ENCODE results near the gene UTP11.
"Not testable (repeated sequence)": the region's sequence is repeated elsewhere in the genome, so short reads cannot be mapped to it uniquely, and the experiment has no call there.

Gene UTP11, protein sequence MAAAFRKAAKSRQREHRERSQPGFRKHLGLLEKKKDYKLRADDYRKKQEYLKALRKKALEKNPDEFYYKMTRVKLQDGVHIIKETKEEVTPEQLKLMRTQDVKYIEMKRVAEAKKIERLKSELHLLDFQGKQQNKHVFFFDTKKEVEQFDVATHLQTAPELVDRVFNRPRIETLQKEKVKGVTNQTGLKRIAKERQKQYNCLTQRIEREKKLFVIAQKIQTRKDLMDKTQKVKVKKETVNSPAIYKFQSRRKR

DNA sequence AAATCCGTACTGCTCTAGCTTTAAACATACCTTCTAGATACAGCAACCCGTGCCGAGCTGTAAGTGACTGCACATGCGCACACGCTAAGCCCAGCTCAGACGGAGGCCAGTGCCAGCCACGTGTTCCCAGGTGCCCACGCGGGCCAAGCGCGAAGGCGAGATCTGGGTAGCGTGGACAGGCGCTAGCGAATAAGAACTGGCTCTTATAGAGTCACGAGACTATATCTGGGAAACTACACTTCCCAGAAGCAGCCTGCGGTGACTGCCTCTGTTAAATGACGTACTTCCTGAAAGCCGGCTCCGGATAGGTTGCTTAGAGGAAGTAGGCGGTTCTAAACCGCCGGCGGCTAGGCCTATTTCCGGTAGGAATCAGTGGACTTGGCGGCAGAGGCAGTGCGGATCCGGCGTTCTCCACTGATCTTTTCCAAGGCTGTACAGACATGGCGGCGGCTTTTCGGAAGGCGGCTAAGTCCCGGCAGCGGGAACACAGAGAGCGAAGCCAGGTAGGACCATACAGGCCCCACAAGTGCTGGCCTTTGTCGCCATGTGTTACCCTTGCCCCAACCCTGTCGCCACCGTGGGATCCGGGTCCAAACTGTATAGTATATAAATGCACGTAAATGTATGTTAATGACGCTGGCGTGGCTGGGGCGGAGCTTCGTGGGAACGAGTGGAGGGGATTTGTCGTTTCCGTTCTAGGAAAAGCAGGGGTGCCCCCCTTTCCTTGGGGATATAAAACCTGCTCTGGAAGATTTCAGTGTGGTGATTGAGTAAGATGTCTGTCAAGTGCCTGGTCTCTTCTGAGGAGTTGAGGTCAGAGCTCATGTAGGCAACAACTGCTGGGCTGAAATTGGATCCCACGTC lies at the start of gene UTP11:
Gene UTP11, plus strand, starts transcription at position 372 of the 864 bp plus-strand sequence. Its CDS starts 69 bp downstream, at position 441.
- in situ Hi-C loops (cut with MboI; ENCODE audit: low sequenced_read_pairs), result no loop called here

DNA sequence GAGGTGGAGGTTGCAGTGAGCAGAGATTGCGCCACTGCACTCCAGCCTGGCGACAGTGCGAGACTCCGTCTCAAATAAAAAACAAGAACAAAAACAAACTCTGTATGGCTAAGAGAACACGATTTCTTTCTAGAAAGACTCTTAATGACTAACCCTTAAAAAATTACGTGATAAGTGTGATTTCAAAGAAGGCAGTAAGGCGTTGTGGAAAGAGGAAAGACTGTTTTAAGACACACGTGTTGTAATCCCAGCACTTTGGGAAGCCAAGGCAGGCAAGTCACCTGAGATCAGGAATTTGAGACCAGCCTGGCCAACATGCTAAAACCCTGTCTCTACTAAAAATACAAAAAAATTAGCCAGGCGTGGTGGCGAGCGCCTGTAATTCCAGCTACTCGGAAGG lies 48.4 kb upstream of the UTP11 start:
- in situ Hi-C loops (cut with MboI; ENCODE audit: low sequenced_read_pairs), result not testable (repeated sequence)

DNA sequence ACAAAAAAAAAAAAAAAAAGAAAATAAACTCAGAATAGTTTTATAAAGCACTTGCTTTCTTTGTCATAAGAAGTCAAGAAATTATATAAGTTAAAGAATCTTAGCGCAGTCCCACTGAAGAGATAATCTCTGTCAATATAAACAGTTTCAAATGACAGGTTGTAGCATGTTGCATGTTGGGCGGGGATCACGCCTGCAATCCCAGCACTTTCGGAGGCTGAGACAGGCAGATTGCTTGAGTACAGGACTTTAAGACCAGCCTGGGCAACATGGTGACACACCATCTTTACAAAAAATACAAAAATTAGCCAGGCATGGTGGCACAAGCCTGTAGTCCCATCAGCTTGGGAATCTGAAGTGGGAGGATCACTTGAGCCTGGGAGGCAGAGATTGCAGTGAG lies 47.2 kb upstream of the UTP11 start:
- in situ Hi-C loops (cut with MboI; ENCODE audit: low sequenced_read_pairs), result no loop called here

DNA sequence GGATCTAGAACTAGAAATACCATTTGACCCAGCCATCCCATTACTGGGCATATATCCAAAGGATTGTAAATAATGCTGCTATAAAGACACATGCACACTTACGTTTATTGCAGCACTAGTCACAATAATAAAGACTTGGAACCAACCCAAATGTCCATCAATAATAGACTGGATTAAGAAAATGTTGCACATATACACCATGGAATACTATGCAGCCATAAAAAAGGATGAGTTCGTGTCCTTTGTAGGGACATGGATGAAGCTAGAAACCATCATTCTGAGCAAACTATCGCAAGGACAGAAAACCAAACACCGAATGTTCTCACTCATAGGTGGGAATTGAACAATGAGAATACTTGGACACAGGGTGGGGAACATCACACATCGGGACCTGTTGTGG lies 38.9 kb upstream of the UTP11 start:
- in situ Hi-C loops (cut with MboI; ENCODE audit: low sequenced_read_pairs), result not testable (repeated sequence)

DNA sequence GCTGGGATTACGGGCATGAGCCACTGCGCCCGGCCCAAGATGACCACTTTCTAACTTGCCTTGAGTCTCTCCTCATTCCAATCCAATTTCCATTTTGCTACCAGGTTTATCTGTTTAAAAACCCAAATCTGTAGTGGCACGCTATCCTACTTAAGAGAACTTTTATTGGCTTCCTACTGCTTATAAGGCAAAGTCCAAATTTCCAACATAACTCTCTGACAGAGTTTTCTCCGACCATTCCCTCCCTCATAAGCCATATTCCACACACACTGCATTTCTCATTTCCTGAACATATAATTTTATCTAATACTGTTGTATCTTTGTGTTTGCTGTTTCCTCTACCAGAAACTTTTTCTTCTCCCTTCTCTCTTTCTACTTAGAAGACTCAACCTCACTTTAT lies 38.0 kb upstream of the UTP11 start:
- in situ Hi-C loops (cut with MboI; ENCODE audit: low sequenced_read_pairs), result no loop called here

DNA sequence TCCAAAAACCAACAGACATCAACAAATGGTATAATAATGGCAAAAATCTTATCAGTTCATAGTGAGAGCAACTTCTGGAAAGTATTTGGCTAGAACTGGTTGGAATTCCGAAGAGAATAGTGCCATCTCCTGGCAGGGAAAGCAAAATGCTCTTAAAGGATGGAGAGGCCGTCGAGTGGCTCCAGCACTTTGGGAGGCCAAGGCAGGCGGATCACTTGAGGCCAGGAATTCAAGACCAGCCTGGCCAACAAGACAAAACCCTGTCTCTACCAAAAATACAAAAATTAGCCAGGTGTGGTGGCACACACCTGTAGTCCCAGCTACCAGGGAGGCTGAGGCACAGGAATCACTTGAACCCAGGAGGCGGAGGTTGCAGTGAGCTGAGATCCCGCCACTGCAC lies 37.5 kb upstream of the UTP11 start:
- in situ Hi-C loops (cut with MboI; ENCODE audit: low sequenced_read_pairs), result not testable (repeated sequence)

DNA sequence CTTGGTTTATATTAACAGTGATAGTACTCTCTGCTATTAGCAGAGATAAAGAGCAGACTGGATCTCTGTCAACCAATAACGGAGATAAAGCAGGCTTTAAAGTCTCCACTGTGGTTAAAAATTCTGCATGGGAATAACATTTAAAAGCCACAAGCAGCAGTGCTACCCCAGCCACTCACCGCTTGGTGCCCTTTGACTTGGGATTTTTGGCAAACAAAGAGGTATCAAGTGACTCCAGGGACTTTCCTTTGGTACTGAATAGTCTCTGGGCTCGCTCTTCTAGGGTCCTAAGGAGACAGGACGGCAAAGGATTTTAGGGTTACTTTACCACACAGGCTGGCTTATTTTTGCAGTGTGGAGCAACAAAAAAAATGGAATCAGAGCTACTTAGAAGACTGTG lies 34.0 kb upstream of the UTP11 start:
- in situ Hi-C loops (cut with MboI; ENCODE audit: low sequenced_read_pairs), result no loop called here

DNA sequence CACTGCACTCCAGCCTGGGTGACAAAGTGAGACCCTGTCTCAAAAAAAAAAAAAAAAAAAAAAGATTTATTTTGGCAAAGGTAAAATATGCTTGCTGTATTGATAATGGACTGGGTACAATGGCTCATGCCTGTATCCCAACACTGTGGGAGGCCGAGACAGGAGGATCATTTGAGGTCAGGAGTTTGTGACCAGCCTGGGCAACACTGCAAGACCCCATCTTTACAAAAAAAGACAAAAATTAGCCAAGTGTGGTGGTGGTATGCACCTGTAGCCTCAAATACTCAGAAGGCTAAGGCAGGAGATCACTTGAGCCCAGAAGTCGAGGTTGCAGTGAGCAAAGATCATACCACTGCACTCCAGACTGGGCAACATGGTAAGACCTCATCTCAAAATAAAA lies 29.0 kb upstream of the UTP11 start:
- in situ Hi-C loops (cut with MboI; ENCODE audit: low sequenced_read_pairs), result loop anchor here (10.0 kb wide), 1 partner anchor 109 kb away; no protein-coding TSS in a partner anchor

DNA sequence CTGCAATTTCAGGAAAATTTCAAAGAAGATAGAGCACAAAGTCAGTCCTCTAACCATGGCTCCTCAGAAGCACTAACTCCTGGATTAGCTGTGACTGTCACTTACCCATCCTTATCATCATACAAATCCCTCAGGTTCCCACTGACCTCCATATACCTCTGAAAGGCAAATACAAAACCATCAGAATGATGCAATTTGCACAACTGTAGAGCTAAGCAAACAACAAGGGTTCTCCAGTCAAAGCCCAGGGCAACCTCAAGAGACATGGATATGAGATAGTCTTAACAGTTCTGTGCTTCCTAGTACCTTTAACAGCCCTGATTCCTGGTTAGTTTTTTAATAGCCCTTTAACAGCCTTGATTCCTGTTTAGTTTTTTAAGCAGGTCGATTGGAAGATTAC lies 24.9 kb upstream of the UTP11 start:
- in situ Hi-C loops (cut with MboI; ENCODE audit: low sequenced_read_pairs), result loop anchor here (10.0 kb wide), 1 partner anchor 113 kb away; no protein-coding TSS in a partner anchor

DNA sequence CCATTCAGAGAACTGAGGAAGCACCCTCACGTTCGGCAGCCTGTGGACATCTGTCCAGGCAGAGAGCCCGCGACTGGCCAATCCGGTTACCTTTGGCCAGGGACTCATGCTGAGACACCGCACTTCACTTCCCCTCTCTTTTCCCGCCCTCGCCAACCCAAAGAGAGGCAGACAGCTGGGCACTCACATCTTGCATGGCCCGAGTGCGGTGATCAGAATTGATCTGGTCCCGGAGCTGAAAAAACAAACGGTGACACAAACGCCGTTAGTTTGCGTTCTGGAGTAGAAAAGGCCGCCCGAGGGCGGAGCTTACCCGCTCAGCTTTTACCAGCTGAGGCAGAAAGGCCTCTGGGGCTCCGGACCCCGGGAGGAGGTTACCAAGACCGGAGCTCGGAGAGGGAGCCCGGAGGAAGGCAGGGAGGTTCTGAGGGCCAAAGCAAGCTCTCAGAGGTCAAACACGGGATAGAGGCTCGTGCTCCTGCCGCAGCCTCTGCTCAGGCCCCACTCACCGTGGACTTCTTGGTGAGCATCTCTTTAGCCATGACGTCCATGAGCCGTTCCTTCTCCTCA lies 23.1 kb upstream of the UTP11 start:
- in situ Hi-C loops (cut with MboI; ENCODE audit: low sequenced_read_pairs), result loop anchor here (10.0 kb wide), 1 partner anchor 115 kb away; no protein-coding TSS in a partner anchor

DNA sequence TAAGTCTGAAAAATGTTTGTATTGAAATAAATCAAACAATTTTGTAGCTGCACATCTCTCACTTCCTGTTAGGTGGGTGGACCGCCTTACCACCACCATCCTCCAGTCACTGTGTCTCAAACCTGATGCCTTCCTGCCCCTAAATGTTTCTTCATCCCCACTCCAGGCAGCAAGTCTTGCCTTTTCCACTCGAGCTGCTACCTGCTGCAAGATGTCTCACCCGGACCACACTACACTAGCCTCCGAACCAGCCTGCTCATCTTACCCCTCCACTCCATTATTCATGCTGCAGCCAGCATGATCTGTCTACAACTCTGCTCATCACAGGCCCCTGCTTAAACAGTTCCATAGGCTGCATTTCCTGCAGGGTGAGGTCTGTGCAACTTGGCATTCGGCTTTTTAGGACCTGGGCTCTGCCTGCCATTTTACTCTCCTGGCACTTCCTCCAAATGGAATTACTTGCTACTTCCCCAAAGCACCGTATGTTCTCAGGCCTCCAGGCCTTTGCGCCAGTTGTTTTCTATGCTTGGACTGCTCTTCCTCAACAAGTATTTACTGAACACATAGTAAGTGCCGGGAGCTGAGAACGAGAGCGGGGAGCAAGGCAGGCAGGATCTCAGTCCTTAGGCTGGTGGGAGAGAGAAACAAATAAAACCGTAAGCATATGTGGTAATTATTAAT lies 17.5 kb upstream of the UTP11 start:
- in situ Hi-C loops (cut with MboI; ENCODE audit: low sequenced_read_pairs), result no loop called here

DNA sequence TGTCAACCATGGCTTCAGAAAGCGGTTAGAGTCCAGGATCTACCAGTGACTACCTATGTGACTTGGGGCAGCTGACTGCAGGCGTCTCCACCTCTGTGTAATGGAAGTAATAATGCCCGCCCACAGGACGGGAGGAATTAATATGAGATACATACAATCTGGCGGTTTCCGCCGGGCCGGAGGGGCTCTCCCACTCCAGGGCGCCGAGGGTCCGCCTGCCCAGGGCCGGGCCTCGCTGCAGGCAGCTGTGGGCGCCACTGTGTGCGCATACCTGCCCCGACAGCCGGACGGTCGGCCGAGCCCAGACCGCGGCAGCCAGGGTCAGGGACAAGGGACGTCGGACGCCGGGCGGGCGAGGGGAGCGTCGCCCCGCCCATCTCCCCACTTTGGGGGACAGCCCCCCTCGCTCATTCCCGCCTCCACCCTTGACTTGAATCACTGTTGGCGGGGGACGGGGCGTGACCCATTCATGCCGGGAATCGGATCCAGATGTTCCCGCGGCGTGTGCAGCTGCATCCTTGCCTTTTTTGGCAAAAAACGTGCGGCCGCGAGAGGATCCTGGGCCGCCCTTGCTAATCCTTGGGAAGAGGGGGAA lies 16.7 kb upstream of the UTP11 start:
- in situ Hi-C loops (cut with MboI; ENCODE audit: low sequenced_read_pairs), result no loop called here

DNA sequence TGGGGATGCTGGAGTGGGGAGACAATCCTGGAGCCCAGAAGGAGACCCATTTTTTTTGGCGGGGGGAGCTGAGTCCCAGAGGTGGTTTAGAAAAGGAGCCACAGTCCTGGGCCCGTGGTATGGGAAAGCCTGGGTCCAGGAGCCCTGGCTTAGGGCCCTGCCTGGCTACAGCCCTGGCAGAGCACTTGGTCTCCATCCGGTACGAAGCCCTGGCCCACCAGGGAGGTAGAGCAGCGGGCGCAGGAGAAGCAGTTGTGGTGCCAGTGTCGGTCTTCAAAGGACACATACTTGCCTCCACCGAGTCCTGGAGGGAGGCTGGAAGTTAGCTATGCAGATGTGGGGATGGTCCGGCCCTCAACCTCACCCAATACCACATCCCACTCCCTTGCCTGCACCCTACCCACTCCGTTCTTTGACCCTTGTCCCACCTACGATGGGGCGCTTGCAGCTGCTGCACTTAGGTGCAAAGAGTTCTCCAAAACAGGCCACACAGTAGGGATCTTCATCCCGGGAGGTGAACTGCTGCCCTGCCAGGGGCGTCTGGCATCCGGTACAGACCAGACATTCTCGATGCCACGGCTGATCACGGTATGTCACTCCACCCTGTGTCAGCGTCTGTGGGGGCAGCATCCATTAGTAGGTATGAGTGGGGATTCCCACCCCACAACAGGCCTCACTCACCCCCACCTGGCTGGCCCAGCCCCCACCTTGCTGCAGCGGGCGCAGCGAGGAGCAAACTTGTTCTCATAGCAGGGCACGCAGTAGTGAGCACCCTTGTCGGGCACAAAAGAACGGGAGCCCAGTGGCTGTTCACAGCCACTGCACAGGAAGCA lies 15.1 kb upstream of the UTP11 start:
- in situ Hi-C loops (cut with MboI; ENCODE audit: low sequenced_read_pairs), result no loop called here

DNA sequence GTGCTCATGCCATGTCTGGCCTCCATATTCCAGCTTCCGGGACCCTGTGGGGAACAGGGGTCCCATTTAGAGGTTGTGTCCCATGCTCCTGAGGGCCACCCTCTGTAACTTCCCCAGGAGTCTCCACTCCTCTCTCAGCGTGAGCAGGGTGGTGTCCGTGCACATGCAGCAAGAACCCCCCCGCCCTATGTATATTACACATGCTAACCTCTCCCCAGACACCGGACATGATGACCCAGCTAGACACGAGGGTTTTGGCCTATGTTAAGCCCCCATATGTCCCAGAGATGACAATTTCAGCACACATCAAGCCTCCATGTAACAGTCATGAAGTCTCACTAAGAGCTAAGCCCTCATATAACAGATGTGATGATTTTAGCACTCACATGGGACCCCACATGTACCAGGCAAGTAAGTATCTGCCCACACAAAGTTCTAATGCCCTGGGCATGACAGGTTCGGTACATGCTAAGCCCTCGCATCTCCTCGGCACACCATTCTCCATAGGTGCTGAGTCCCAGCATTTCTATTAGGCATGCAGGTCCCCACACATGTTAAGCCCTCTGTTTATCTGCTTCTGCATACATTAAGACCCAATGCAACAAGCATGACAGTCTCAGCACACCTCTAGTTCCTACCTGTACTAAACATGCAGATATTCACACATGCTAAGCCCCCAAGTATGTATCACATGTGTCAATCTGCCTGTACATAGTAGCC lies 14.3 kb upstream of the UTP11 start:
- in situ Hi-C loops (cut with MboI; ENCODE audit: low sequenced_read_pairs), result no loop called here

DNA sequence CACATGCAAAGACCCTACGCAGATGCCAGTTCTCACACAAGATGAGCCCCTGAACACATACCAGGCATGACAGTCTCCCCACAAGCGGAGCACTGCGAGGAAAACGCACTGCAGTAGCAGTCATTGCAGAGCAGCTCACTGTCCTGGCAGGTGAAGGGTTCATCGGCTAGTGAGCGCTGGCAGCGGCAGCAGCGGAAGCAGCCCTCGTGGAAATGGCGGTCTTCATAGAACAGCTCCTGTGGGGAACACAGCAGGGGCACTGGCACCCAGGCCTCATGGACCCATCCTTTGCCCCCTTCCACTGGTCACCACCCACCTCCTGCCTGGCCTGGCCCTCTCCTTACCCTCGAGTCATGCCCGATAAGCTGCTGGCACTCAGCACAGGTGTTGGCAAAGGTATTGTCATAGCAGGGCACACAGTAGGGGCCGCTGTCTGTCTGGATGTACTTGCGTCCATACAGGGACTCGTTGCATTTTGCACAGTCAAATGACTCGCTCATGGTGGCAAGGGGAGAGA lies 13.6 kb upstream of the UTP11 start:
- in situ Hi-C loops (cut with MboI; ENCODE audit: low sequenced_read_pairs), result no loop called here

DNA sequence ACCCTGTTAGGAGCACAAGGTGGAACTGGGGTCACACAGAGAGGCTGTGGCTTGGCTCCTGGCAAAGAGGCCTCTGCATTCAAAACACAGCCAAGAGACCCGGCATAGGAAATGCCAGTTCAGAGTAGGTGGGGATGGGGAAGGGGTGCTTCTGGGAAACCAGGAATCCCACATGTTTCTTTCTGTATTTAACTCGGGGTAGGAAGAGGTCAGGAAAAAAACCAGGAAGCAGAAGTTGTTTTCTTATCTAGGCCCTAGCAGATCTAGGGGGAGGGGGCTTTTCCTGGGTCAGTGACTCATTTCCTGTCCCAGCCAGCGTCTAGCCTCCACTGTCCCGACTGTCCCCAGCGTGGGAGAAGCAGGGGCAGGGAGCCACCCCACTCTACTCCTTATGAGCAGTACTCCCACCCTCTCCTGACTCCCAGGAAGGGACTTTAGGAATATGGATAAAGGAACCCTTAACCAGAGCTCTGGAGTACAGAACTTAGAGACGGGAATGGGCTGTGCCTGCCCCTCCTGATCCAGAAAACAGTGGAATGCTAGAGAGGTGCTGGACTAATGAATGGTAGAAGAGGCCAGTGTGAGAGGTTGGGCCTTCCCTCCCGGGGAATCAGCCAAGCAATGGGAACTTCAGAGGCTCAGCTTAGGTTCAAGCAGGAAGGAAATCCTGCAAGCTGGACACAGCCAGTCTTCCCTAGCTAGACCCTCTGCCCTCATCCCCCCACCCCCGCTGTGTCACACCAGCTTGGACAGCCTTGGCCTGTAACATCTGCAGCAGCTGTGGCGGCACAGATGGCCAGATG lies 12.9 kb upstream of the UTP11 start:
- in situ Hi-C loops (cut with MboI; ENCODE audit: low sequenced_read_pairs), result no loop called here

DNA sequence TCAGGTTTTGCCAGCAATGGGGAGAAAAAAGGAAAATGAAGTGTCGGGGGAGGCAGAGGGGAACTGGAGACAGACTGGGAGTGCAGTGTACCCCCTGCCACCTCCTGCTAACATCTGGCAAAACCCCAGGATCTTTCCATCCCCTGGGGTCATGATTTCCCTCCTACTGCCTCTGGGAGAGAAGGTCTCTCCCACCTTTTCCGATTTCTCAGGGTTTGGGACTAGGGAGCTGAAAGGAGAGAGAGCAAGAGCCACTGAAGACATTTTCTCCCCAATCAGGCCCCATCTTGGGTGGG lies 12.4 kb upstream of the UTP11 start:
- in situ Hi-C loops (cut with MboI; ENCODE audit: low sequenced_read_pairs), result no loop called here
